CD4-positive, alpha-beta T cell treated with Interleukin-2 at 100 ng/mL for 4 hours (primary cell): ENCODE data around the gene ATP2B2.
A peak's percentile ranks its signal among the peaks of the same experiment; 100 is the strongest.

Experiments used
- DNase-seq: peaks from one replicate; pipeline ENCODE4 v3.0.0-alpha.2; 2020; ENCODE audit warnings: low spot score

The ATP2B2 gene

DNA sequence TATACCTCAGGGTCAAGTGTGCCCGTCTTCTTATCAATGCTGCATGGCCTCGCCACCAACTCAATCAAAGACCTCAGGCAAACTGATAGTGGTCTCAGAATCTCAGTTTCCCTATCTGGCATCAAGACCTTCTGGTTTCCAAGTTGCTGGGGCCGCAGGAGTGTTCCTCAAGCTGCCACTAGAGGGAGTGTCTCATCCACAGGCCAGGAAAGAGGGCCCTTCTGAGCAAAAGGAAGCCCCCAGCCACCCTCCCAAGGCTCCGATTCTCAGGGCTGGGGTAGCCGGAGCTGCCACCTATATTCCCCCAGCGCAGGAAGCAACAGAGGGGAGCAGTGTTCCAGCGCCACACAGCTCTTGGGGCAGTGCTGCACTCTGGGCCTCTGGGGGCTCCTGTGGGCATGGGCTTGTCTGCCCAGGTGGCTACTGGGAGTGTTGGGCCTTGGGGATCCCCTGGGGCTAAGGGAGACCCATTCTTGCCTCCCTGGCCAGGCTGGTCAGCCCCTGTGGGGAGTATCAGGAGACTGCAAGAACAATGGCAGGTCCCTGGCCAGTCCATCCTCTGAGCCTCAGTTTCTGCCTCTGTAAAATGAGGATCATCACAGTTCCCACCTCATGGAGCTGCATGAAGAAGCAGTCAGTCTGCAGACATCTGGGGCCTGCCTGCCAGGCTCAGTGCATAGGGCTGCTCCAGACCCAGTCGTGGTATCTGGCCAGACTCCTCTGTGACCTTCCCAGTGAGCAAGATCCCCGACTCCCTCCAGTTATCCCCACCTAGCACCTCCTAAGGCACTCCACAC lies 161.0 kb downstream of the ATP2B2 start:
- DNase-seq, result peak; percentile 64

DNA sequence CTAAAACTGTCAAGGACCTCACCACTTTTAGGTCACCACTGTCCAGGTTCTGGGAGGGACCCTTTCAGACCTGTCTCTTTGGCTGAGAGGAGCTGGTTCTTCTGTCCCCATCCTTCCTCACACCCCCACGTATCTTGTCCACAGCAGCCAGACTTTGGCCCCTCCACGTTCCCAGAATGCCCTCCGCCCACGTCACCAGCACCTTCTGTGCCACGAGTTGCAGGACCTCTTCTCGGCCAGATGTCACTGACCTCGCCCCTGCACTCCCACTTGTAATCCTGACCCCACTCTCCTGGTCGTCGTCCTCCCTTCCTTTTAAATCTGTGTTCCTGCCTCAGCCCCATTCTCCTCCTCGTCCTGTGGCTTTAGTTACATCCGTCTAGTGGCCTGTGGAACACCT lies 161.9 kb downstream of the ATP2B2 start:
- no peak for DNase-seq

DNA sequence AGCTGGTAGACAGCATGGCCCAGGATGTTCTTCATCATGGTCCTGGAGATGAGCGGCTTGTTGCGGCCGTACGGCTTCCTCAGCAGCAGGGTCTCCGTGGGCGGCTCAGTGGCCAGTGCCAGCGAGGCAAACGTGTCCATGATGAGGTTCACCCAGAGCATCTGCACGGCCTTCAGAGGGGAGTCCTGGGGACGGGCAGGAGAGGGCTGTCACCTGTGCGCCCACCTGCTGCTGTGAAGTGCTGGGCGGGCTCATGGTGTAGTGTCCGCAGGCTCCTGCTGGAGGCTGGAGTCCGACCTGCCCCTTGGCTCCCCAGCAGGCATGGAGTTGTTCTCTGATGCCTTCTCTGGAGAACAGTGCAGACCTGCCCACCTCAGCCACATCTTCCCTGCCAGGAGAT lies 162.6 kb downstream of the ATP2B2 start:
- no peak for DNase-seq

DNA sequence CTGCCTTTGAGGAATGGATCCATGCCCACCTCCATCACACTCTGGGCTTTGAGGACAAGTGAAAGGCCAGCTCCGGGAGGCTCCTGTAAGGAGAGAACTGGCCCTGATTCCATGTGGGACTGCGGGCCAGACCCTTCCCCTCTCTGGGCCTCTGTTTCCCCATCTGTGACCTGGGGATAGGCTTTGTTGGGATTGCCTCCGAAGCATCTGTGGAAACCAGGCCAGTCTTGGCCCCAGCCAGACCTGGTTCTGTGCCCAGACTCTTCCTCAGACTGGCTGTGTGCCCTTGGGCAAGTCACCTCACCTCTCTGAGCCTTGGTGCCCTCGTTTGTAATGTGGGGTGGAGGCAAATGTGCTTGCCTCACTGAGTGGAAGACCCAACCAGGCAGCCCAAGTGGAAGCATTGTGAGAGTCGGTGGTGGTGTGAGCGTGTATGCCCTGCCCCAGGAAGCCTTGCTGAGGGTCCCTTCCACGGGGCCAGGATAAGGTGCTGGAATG lies 163.4 kb downstream of the ATP2B2 start:
- DNase-seq, result no peak

DNA sequence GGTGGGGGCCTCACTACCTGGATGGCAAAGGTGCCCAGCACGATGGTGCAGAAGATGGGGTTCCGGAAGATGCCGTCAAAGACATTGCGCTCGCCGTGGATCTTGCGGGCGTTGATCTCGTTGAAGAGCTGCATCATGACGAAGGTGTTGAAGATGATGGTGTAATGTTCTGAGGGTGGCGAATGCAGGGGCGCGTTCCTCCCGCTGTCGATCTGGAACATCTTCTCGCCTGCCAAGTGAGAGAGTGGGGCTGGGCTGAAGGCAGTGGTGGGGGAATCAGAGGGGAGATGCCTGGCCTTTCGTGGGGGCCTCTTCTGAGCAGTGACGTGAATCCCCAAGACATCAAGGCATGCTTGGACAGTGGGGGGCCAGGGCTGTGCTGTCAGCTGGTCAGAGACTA lies 164.9 kb downstream of the ATP2B2 start:
- DNase-seq, result no peak

DNA sequence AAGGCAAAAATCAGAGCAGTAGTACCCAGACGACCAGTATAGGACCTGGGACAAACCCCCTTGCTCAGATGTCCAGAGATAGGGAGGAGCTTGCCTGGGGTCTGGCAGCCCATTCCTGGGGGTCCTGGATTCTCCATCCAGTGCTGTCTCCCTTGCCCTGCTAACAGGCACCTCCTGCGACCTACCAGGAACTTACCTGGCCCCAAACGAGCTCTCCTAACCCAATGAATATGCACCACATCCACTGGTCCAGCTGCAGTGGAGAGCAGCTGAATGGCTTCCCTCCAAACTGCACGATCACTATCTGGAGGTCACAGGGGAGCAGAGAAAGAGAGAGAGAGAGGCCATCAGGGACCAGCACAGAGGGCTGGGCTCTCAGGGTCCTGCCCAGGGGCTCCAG lies 165.3 kb downstream of the ATP2B2 start:
- no peak for DNase-seq

DNA sequence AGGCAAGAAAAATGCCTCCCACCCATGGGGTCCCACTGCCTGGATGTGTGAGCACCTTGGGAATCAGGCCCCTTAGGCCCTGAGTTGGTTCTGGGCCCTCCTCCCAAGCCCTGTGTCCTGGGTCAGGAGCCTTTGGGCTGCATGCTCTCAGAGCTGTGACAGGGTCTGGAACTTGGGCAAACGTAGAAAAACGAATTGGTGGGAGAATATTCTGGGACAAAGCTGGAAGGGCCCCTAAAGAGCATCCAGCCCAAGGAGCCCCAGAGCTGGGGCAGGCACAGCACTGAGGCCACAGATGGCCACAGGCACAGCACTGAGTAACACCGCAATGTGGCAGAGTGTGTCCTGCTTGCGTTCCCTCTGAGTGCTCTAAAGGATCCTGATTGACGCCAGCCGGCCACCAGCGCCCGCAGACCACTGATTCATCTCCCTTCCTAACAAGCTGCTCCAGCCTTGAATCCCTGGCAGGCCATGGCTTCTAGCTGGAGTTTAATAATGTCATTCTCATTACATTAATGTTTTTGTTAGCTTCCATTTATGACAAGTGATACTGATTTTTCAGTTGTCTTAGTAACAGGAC lies 165.9 kb downstream of the ATP2B2 start:
- DNase-seq, result no peak

DNA sequence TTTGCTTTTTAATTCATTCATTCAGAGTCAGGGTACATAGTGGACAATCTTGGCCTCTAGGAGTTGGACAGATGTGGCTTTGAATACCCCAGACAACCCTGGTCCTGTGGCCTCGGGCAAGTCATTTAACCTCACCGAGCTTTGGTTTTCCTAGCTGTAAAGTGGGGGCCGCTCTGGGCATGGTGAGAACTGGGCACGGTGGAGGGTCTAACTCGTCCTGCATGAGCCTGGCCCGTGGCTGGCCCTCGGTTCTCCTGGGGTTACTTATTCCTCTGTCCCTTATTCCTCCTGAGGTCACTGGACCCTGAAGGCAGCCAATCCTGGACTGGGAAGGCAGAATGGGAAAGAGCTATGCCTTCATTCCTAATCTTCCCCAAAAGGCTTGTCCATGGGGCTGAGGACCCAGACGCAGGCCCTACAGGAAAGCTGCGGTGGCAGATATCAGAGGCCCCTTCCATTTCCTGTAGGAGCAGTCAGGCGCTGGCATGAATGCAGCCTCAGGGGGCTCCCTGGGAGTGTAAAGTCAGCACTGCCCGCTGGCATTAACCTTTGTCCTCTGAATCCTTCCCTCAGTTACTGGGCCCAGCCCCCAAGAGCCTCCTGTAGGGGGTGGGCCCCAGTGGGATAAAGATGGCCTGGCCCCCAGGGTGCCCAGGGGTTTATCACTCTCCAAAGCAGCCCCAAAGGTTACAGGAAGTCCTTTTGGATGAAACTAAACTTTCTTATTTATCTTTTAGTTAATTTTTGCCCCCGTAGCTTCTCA lies 166.6 kb downstream of the ATP2B2 start:
- no peak for DNase-seq

DNA sequence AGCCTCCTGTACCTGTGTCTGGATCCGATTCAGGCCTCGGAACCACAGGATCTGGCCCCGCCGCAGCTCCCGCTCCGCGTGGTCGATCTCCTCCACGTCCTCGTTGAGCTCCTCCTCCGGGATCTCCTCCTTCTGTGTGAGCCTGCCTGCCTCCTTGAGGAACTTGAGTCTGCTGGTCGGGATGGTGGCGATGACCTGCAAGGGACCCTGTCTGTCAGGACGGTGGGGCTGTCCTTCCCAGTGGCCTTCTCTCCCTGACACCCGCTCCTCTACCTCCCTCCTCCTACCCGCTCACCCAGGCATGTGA lies 167.3 kb downstream of the ATP2B2 start:
- no peak for DNase-seq

DNA sequence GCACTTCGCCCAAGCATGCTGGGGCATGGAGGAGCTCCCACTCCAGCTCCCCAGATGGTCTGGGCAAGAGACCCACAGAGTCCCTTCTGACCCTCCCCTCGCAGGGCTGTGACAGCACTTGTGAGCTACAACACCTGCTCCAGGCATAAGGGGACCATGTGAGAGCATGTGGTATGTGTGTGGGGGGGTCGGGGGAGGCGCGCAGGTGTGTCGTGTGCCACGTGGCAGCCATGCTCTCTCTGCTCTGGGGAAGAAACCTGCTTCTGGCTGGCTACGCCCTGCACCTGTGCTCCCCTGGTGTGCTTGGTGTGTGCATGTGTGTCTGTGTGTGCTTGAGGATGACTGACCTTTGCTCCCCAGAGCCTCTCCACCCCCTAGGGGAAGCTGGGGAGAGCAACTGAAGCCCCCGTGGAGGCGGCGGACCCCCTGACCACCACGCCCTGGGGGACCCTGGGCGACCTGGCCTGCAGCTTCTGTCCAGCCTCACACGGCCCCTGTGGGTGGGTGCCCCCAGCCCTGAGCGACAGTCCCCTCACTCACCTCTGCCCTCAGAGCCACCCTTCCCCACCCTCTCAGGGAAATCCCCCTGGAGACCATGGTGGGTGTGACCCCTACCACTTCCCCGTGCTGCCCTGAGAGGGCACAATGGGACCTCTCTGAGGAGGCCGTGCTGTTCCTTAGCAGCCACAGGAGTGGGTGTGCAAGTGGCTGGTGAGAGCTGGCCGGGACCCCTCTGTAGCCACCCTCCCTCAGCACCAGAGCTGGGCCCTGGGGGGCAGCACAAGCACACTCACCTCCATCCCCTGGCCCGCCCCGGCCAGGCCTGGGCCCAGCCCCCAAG lies 167.8 kb downstream of the ATP2B2 start:
- DNase-seq, result no peak

DNA sequence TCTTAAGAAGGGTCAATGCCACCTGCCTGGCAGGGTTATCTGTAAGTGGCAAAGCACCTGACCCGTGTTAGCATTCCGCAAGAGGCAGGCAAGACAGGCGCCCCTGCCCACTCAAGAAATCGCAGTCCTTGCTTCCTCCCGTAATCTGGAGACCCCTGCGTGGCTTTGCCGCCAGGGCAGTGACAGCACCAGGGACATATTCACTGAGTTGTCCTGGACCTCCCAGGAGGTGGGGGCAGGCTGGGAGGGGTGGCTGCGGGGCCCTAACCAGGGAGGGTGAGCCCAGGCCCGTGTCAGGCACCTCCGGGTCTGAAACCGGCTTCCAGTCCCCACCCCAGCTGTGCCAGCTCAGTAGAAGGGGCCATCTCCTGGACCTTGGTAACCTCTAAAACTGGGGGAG lies 168.6 kb downstream of the ATP2B2 start:
- DNase-seq, result no peak

DNA sequence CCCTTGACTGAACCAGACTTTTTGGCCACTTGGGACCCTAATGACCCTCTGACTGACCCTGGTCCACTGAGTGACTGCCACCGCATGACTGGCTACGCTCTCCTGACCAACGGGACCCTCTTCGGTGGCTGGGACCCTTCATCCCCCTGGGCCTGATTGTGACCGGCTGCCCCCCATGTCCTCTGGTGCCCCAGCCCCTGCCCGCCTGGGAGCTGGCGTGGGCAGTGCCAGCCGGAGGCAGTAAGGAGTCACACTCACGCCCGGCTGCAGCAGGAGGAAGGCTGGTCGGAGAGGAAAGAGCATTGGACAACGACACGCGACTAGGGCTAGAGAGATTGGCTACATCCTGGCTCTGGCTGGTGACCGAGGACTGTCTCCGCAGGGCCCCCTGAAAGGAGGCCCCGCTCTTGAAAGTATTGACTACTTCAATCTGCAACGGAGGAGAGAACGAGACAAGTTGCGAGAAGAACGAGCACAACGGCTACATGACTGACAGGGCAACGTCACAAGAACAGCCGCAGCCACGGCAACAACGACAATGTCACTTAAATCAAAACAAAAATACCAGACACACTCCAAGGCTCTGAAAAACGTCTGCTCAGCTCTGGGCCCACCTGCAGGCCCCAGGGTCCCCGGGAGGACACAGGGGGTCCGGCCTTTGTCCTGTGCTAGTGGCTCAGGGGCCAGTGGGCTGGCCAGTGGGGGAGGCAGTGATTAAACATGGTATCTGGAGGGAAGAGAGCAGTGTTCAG lies 169.3 kb downstream of the ATP2B2 start:
- DNase-seq, result no peak

DNA sequence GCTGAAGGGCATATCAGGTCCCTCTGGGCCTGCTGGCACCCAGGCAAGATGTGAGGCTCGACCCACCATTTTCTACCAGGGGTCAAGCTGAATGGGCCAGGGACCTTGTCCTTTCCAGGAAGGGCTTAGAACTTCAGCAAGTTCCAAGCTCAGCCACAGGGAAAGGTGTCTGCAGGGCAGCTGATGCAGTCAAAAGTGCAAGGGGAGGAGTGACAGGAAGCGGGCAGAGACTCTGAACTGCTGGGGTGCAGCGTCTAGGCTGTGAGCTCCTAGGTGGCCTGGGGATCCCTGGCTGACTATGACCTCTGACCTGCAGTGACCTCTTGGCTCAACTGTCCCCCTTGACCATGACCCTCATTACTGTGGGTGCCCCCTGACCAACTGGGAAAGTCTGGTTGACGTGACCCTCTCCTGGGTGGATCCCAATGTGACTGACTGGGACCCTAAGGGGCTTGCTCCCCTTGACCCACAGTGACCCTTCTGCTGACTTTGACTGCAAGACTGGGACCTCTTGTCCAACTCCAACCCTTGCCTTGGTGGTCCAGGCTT lies 170.1 kb downstream of the ATP2B2 start:
- no peak for DNase-seq

DNA sequence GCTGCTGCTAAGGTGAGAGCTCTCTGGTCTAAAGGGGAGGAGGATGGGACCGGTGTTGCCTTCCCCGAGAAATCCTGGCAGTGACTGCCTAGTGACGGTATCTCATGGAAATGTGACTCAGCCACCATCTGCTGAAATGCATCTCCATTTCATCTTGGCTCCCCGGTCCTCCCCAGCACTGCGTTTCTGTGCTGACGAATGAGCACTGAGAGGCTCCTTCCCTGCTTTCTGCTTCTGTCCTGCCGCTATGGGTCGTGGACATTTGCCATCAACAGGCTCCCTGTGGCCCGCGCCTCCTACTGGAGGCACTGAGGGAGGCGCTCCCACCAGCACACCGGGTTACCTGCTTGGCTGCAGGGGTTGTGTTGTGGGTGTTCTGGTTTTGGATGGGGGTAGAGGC lies 170.9 kb downstream of the ATP2B2 start:
- DNase-seq, result no peak

DNA sequence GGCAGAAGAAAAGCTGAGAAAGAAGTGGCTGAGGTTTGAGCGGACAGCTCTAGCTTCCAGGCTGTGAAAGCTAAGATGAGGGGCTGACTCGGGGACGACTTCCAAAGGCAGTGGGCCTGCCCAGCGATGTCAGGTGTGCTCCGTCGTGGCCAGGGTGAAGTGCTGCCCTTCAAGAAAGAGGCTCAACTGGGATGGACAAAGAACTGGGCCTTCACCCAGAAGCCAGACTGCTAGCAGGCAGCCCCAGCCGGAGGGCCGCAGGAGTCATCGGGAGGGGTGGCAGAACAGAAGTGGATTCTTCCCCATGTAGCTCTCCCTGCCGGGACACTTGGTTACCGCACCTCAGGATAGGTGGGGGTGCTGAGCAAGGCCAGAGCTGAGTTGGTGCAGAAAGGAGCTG lies 171.3 kb downstream of the ATP2B2 start:
- no peak for DNase-seq

DNA sequence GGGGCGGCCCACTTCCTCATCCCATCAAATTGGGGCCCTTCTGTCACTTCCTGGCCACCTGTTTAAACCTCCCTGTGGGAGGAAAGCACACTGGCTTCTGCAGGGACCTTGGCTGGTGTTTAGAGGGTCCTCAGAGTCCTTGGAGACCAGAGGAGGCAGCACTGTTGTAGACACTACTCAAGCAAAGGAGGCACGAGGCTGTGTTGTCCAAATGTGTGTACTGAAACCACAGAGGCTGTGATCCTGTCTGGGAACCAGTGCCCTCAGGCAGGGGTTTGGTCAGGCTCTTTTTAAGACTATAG lies 172.1 kb downstream of the ATP2B2 start:
- no peak for DNase-seq

DNA sequence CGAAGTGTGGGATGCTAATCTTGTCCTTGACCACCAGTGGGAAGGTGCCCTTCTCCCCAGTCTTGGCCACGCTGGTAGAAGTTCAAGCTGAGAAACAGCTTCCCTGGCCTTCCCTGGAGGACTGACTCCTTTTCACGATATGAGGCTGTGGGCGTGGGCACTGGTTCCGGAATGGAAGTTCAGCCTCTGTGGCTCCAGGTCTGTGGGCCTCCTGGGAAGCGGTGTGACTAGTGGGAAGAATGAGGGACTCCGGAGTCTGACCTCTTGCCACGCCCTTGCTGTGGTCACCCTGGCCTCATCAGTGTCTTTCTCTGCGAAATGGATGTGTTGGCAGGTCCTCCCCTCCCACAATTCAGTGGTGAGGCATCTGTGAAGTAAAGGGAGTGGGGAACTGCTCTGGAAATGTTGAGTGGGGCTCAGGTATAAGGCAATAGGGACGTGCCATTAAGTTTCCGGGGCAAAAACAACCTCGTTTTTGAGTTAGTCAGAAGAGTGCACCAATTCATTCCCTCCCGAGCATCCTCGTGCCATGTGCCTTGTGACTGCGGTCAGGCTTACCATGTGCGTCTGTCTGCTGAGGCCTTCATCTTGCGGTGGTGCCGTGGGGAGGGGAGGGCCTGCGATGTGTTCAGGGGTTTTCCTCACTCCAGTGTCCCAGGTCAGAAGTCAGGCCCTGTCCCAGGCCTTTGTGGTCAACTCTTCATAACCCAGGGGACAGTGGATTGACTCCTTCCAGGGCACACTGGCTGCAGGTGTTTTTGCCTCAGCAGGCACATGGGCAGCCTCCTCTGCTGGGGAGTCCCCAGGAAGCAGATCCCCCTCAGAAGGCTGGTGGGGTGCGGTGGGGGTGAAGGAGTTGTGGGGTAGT lies 172.7 kb downstream of the ATP2B2 start:
- DNase-seq, result no peak

DNA sequence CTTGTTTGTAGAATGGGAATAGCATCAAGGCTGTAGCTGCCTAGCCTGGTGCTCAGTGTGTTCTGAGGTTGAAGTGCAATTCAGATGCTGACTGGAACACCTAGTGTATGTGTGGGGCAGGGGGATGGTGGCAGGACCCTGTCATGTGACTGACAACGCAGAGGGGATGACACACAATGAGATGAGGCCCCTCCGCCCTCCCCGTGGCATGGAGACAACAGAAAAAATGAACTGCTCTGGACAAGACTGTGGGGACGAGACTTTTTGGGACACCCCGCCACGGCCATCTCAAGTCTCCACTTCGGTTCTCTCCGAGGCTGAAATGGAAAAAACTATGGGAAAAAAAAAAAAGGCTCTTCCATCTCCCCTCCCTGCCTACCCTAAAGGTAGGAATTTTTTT lies 174.1 kb downstream of the ATP2B2 start:
- DNase-seq, result no peak

DNA sequence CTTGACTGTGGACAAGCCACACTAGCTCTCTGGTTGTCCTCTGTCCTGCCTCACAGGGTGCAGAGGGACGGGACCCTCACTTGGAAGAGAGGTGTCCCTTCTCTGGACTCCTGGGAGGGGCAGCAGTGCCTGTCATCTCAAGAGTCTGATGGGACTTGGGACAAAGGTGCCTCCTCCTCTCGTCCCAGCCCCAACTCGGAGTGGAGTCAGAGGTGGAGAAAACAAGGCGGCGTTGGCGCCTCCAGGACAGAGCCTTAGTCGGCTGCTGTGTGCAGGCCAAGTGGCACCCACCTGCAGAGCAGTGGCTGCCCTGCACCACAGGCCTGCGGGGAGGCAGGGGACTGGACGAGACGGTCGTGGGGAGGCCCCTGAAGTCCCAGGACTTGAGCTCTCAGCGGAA lies 175.1 kb downstream of the ATP2B2 start:
- no peak for DNase-seq

DNA sequence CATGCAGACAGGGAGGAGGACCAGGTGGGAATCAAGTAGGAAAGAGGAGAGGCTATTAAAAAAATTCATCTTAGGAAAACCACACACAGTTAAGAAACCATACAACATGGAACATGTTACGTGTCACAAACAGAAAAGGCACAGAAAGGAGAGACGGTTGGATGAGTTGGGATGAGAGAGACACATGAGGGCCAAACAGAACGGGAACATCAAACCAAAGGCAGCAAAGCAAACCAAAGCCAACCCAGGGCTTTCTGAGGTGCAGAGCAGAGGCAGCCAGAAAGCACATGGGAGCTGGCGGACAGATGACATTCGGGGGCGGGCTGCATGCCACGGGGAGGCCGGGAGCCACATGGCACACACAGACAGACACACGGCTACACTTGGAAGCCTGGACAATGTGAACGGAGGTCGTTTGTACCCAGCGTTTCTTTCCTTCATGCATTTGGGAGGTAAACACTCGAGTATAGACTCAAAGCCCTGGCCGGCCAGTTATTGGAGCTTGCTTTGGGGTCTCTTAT lies 175.8 kb downstream of the ATP2B2 start:
- DNase-seq, result no peak
